HFF-Myc (cell line): ENCODE results near the gene SBK3.

ENCODE experiments used
- DNase-seq: peaks from one replicate; pipeline ENCODE4 v3.0.0-alpha.2; 2011; ENCODE audit warnings: low read depth; ENCODE audit errors: extremely low read depth
- H3K4me3 ChIP-seq: replicated peaks from 2 replicates; pipeline ENCODE4 v1.5.1; 2011; ENCODE audit warnings: low read depth, mild to moderate bottlenecking, control low read depth, low read length
- CTCF ChIP-seq: IDR thresholded peaks from 2 replicates; pipeline ENCODE4 v1.5.1; 2012; ENCODE audit warnings: mild to moderate bottlenecking, low read depth, low read length, control low read depth; ENCODE audit errors: missing control alignments

SBK3 gene

DNA sequence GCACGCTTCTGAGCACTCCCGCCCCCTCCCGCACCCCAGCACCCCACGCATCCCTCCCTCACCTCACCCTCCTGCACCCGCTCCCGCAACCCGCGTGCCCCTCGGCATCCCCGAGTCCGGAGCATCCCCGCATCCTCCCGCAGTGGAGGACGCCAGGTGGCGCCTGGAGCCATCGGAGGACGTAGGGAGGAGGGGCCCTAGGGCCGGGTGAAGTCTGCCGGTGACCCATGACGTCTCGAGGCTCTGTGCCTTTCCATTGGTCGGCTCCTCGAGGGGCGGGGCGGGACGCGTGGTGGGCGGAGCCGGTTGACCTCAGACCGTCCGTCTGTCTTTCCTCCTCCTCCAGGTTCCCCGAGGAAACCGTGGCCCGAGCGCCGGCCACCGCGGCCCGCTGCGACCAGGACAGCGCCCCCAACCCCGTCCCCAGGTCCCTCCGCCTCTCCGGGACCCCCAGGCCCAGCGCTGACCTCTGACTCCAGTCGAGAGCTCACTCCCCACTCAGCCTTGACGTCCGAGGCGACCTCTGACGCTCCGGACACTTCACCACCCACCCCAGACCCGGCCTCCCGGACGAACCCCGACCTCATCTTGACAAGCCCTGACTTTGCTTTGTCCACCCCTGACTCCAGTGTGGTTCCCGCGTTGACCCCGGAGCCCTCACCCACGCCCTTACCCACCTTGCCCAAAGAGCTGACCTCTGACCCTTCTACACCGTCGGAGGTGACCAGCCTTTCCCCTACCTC, 28.3 kb downstream of the SBK3 start:
- peak overlapping the region; percentile 24 for H3K4me3 ChIP-seq
- TF ChIP-seq CTCF: peak; percentile 88
- DNase-seq: peak; percentile 58

GRCh38 chr19:55508120-55508519, 37.2 kb downstream of the SBK3 start:
- no peak for DNase-seq
- H3K4me3 ChIP-seq: no peak overlapping the region
- TF ChIP-seq CTCF: no peak

- H3K4me3 ChIP-seq: no peak overlapping the region
- DNase-seq: no peak
- no peak for TF ChIP-seq CTCF
Measured at GRCh38 chr19:55504981-55505380, 40.4 kb downstream of the SBK3 start.

DNA sequence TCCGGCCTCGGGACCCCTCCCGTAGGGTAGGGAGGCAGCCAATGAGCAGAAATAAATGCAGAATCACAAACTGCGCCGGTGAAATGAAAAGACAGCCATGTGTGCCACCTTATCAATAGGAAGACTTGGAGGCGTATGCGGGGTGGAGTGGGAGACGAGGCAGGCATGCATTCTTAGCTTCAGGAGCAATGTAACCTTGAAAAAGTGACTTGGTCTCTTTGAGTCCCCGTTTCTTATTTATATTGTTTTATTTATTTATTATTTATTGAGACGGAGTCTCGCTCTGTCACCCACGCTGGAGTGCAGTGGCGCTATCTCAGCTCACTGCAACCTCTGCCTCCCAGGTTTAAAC, 41.1 kb downstream of the SBK3 start:
- TF ChIP-seq CTCF: no peak
- no peak overlapping the region for H3K4me3 ChIP-seq
- no peak for DNase-seq

- TF ChIP-seq CTCF: peak; percentile 90
- no peak for DNase-seq
- H3K4me3 ChIP-seq: 0 out of 2 replicates have a peak overlapping the region, but pooled peaks have one; percentile 14
Measured at GRCh38 chr19:55503502-55504251, 41.7 kb downstream of the SBK3 start.

- no peak for TF ChIP-seq CTCF
- no peak overlapping the region for H3K4me3 ChIP-seq
- no peak for DNase-seq
Measured at GRCh38 chr19:55503157-55503501, 42.2 kb downstream of the SBK3 start.
